Liver (tissue), 9 donors: ENCODE measurements around the gene GTF2E1. TPM values are rescaled to one million over a fixed set of nuclear protein-coding genes. Genes with fewer than 3 reads are reported as not detected.

ENCODE experiments used
- DNase-seq: peaks from one replicate; pipeline ENCODE4 v3.0.0-alpha.2; 2017; ENCODE audit warnings: low spot score
- H3K27ac ChIP-seq, 2 donors: one replicate each; pipeline ENCODE4 v1.7.0; 2013; ENCODE audit warnings: inconsistent platforms in 2 of 2, low read length in 2 of 2, control low read depth in 1 of 2, low read depth in 1 of 2, mild to moderate bottlenecking in 1 of 2
- H3K27me3 ChIP-seq, 4 donors: one replicate each; pipeline versions ENCODE4 v1.6.1 to v1.7.0; 2013; ENCODE audit warnings: low read length in 3 of 4, inconsistent platforms in 1 of 4, mild to moderate bottlenecking in 1 of 4, moderate library complexity in 1 of 4; ENCODE audit not compliant: control insufficient read depth in 4 of 4, insufficient read depth in 4 of 4
- H3K36me3 ChIP-seq, 4 donors: one replicate each; pipeline versions ENCODE4 v1.6.1 to v1.7.0; 2013; ENCODE audit warnings: low read length in 3 of 4, mild to moderate bottlenecking in 3 of 4, low read depth in 1 of 4, moderate library complexity in 1 of 4; ENCODE audit not compliant: control insufficient read depth in 4 of 4, insufficient read depth in 3 of 4
- H3K4me1 ChIP-seq, 4 donors: one replicate each; pipeline versions ENCODE4 v1.6.1 to v1.7.0; 2013; ENCODE audit warnings: low read length in 3 of 4, mild to moderate bottlenecking in 3 of 4, moderate library complexity in 1 of 4; ENCODE audit not compliant: control insufficient read depth in 4 of 4, insufficient read depth in 4 of 4
- H3K4me3 ChIP-seq, 3 donors: one replicate each; pipeline versions ENCODE4 v1.6.1 to v1.7.0; 2013; ENCODE audit warnings: low read length in 3 of 3, control low read depth in 1 of 3, low read depth in 1 of 3, mild to moderate bottlenecking in 1 of 3
- H3K9ac ChIP-seq, 2 donors: one replicate each; pipeline ENCODE4 v1.7.0; 2013; ENCODE audit warnings: low read length in 2 of 2, mild to moderate bottlenecking in 2 of 2, moderate library complexity in 2 of 2, control low read depth in 1 of 2, low read depth in 1 of 2
- H3K9me3 ChIP-seq, 4 donors: one replicate each; pipeline versions ENCODE4 v1.6.1 to v1.7.0; 2013; ENCODE audit warnings: low read length in 3 of 4; ENCODE audit not compliant: control insufficient read depth in 4 of 4
- CTCF ChIP-seq: fragments of 150-350 bp; IDR thresholded peaks from 2 replicates; pipeline ENCODE4 v1.5.1; 2017; ENCODE audit warnings: improper control_type of control experiment, low read depth, low read length; ENCODE audit not compliant: missing input control
- EGR1 ChIP-seq, 2 donors: IDR thresholded peaks; 2 replicates each; pipeline ENCODE4 v1.6.1; 2016 to 2018; ENCODE audit warnings: antibody characterized with exemption in 2 of 2, low read depth in 2 of 2
- FOXA1 ChIP-seq: IDR thresholded peaks from 2 replicates; pipeline ENCODE4 v1.6.1; 2016; ENCODE audit warnings: antibody characterized with exemption
- FOXA2 ChIP-seq: IDR thresholded peaks from 2 replicates; pipeline ENCODE4 v1.6.1; 2016; ENCODE audit warnings: antibody characterized with exemption
- GABPA ChIP-seq, 2 donors: IDR thresholded peaks in 1 of 2; conservative IDR thresholded peaks in 1 of 2; 2 replicates each; pipeline ENCODE4 v1.6.1; 2016; ENCODE audit warnings: antibody characterized with exemption in 2 of 2, mild to moderate bottlenecking in 1 of 2, moderate library complexity in 1 of 2
- HNF4A ChIP-seq, 2 donors: conservative IDR thresholded peaks; 2 replicates each; pipeline ENCODE4 v1.6.1; 2016; ENCODE audit warnings: antibody characterized with exemption in 2 of 2, mild to moderate bottlenecking in 2 of 2
- HNF4G ChIP-seq: IDR thresholded peaks from 2 replicates; pipeline ENCODE4 v1.6.1; 2016; ENCODE audit warnings: antibody characterized with exemption
- JUND ChIP-seq, 2 donors: IDR thresholded peaks; 2 replicates each; pipeline ENCODE4 v1.6.1; 2016; ENCODE audit warnings: antibody characterized with exemption in 2 of 2
- NR2F2 ChIP-seq: IDR thresholded peaks from 2 replicates; pipeline ENCODE4 v1.6.1; 2016; ENCODE audit warnings: antibody characterized with exemption
- RAD21 ChIP-seq, 2 donors: IDR thresholded peaks; 2 replicates each; pipeline ENCODE4 v1.6.1; 2016; ENCODE audit warnings: antibody characterized with exemption in 2 of 2, mild to moderate bottlenecking in 2 of 2
- RXRA ChIP-seq, 2 donors: IDR thresholded peaks; 2 replicates each; pipeline ENCODE4 v1.6.1; 2017 to 2018; ENCODE audit warnings: antibody characterized with exemption in 2 of 2, mild to moderate bottlenecking in 1 of 2
- SP1 ChIP-seq: IDR thresholded peaks from 2 replicates; pipeline ENCODE4 v1.6.1; 2018; ENCODE audit warnings: antibody characterized with exemption, mild to moderate bottlenecking
- TAF1 ChIP-seq: conservative IDR thresholded peaks from 2 replicates; pipeline ENCODE4 v1.6.1; 2016; ENCODE audit warnings: antibody characterized with exemption, mild to moderate bottlenecking
- YY1 ChIP-seq: IDR thresholded peaks from 2 replicates; pipeline ENCODE4 v1.6.1; 2016; ENCODE audit warnings: antibody characterized with exemption, mild to moderate bottlenecking
- ZBTB33 ChIP-seq: IDR thresholded peaks from 2 replicates; pipeline ENCODE4 v1.6.1; 2016; ENCODE audit warnings: antibody characterized with exemption
- WGBS: extraction: QIAGEN DNeasy Blood & Tissue Kit; methylation state at CpG from one replicate; pipeline ENCODE4 v1.1.7; 2013; 5-methylcytosine and 5-hydroxymethylcytosine counted together
- polyA plus RNA-seq, 2 donors: library from polyadenylated mRNA; stranded (reverse) in 1 of 2; unstranded in 1 of 2; fragments of 200-250 nt in 1 of 2; fragments of >200 nt in 1 of 2; fragmentation: Nextera tagmentation in 1 of 2; extraction: Ambion mirVana in 1 of 2; gene quantifications; one replicate each; pipeline versions ENCODE4 v1.2.1 to v1.2.3, GENCODE V29; 2013 to 2015
- total RNA-seq, 2 donors: library from RNA; depleted of rRNA; stranded (reverse); fragments of >200 nt; gene quantifications; one replicate each; pipeline ENCODE4 v1.2.3, GENCODE V29; 2014
- TF ChIP-seq, protein P1 (sequence below): IDR thresholded peaks from 2 replicates; pipeline ENCODE4 v1.6.1; 2016; ENCODE audit warnings: antibody characterized with exemption
- TF ChIP-seq, protein P2 (sequence below): IDR thresholded peaks from 2 replicates; pipeline ENCODE4 v1.6.1; 2016; ENCODE audit warnings: antibody characterized with exemption, mild to moderate bottlenecking
- TF ChIP-seq, protein P3 (sequence below): IDR thresholded peaks from 2 replicates; pipeline ENCODE4 v1.6.1; 2016; ENCODE audit warnings: antibody characterized with exemption
- donor health status: healthy.
- donor health status: healthy.
- donor health status: healthy.
- donor health status: healthy.
- donor health status: healthy.

GTF2E1 gene
- total and polyA plus RNA-seq, 4 donors = 2.3 to 9.5 (median 3.9) TPM

DNA sequence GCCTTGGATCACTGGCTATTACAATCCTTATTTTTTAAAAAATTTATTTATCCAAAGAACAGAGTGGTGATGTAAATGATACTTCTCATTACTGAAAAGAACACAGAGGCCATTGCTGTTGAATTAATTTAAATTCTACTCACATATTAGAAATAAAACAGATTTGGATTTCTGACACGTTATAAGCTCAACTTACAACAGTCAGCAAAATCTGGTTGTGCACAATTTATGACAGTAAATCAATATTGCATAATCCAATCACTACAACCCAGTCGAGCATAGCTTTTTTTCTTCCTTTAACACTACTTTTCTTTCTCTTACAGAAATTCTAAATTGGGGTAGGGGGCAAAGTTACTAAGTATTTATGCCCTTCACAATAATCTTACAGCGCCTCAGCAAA, 43.2 kb upstream of the GTF2E1 start:
- Histone ChIP-seq H3K9me3 (no peaks in the 10 kb centered on the region), H3K4me3 (no peak overlapping the region), H3K4me1 (peaks cover 0 to 2% (median 0%) of the 10 kb centered on the region in 4 donors), H3K27me3 (no peaks in the 10 kb centered on the region), H3K9ac (no peak overlapping the region), H3K36me3 (peaks cover 0 to 5% (median 2%) of the 10 kb centered on the region in 4 donors), H3K27ac (no peak overlapping the region)
- DNase-seq = no peak
- TF ChIP-seq HNF4G (no peak), NR2F2 (no peak), EGR1 (IDR thresholded peaks at IDR 0.05; ENCODE audit: low read depth in 2 of 2) (no peak), CTCF (no peak), YY1 (no peak)
- 62% methylated on average over 3 of the region's 3 CpGs for WGBS

- no peaks in the 10 kb centered on the region for H3K9me3 ChIP-seq
- peak in 1 of 2 donors; percentile 18 for TF ChIP-seq RAD21 (IDR thresholded peaks at IDR 0.05)
- no peak for TF ChIP-seq HNF4G
- TF ChIP-seq HNF4A (conservative IDR thresholded peaks at IDR 0.05) = peak; percentile 6 to 37
- TF ChIP-seq TAF1 = no peak
- no peak for TF ChIP-seq FOXA1
- no peak for TF ChIP-seq FOXA2
- peak; percentile 16 to 29 for TF ChIP-seq RXRA (IDR thresholded peaks at IDR 0.05)
- TF ChIP-seq, protein P1, sequence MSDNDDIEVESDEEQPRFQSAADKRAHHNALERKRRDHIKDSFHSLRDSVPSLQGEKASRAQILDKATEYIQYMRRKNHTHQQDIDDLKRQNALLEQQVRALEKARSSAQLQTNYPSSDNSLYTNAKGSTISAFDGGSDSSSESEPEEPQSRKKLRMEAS = no peak
- TF ChIP-seq, protein P2, sequence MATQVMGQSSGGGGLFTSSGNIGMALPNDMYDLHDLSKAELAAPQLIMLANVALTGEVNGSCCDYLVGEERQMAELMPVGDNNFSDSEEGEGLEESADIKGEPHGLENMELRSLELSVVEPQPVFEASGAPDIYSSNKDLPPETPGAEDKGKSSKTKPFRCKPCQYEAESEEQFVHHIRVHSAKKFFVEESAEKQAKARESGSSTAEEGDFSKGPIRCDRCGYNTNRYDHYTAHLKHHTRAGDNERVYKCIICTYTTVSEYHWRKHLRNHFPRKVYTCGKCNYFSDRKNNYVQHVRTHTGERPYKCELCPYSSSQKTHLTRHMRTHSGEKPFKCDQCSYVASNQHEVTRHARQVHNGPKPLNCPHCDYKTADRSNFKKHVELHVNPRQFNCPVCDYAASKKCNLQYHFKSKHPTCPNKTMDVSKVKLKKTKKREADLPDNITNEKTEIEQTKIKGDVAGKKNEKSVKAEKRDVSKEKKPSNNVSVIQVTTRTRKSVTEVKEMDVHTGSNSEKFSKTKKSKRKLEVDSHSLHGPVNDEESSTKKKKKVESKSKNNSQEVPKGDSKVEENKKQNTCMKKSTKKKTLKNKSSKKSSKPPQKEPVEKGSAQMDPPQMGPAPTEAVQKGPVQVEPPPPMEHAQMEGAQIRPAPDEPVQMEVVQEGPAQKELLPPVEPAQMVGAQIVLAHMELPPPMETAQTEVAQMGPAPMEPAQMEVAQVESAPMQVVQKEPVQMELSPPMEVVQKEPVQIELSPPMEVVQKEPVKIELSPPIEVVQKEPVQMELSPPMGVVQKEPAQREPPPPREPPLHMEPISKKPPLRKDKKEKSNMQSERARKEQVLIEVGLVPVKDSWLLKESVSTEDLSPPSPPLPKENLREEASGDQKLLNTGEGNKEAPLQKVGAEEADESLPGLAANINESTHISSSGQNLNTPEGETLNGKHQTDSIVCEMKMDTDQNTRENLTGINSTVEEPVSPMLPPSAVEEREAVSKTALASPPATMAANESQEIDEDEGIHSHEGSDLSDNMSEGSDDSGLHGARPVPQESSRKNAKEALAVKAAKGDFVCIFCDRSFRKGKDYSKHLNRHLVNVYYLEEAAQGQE = no peak
- TF ChIP-seq SP1 = no peak
- TF ChIP-seq, protein P3, sequence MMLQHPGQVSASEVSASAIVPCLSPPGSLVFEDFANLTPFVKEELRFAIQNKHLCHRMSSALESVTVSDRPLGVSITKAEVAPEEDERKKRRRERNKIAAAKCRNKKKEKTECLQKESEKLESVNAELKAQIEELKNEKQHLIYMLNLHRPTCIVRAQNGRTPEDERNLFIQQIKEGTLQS = no peak
- no peak for TF ChIP-seq CTCF
- no peak for TF ChIP-seq EGR1 (IDR thresholded peaks at IDR 0.05; ENCODE audit: low read depth in 2 of 2)
- no peak for TF ChIP-seq GABPA (IDR thresholded peaks at IDR 0.05 in 1 of 2, conservative IDR thresholded peaks at IDR 0.05 in 1 of 2)
- TF ChIP-seq JUND (IDR thresholded peaks at IDR 0.05) = no peak
- TF ChIP-seq ZBTB33 = peak; percentile 20
- TF ChIP-seq YY1 = peak; percentile 51
- TF ChIP-seq NR2F2 = no peak
Observed at GRCh38 chr3:120705884-120706582, 36.5 kb upstream of the GTF2E1 start.

More at GRCh38 chr3:120705884-120706582, 36.5 kb upstream of the GTF2E1 start:
- WGBS = 53% methylated on average over 5 of the region's 5 CpGs
- no peak overlapping the region for H3K9ac ChIP-seq
- H3K27me3 ChIP-seq = no peaks in the 10 kb centered on the region
- H3K4me1 ChIP-seq = peaks cover 0 to 5% (median 2%) of the 10 kb centered on the region in 4 donors
- H3K4me3 ChIP-seq = no peak overlapping the region
- H3K36me3 ChIP-seq = peaks cover 0 to 7% (median 1%) of the 10 kb centered on the region in 4 donors
- DNase-seq = no peak
- no peak overlapping the region for H3K27ac ChIP-seq
